Subcutaneous adipose tissue (tissue), 4 donors: ENCODE measurements around the gene FAM20A. TPM values are rescaled to one million over a fixed set of nuclear protein-coding genes. Genes with fewer than 3 reads are reported as not detected.

Source experiments
- CTCF ChIP-seq: fragments of 450-650 bp; IDR thresholded peaks from one replicate; pipeline ENCODE4 v1.5.1; 2016; ENCODE audit warnings: low read depth, mild to moderate bottlenecking, control low read depth, antibody characterized with exemption, moderate library complexity
- total RNA-seq, 4 donors: library from RNA; depleted of rRNA; stranded (reverse); fragments of >200 nt; gene quantifications; one replicate each; pipeline ENCODE4 v1.1.0, GENCODE V29; 2016

The FAM20A gene
- total RNA-seq, 4 donors from 2014 or later, result 7.7 to 17.0 (median 12.3) TPM

- no peak for TF ChIP-seq CTCF
Observed at GRCh38 chr17:68587847-68588246, 13.3 kb downstream of the FAM20A start.

DNA sequence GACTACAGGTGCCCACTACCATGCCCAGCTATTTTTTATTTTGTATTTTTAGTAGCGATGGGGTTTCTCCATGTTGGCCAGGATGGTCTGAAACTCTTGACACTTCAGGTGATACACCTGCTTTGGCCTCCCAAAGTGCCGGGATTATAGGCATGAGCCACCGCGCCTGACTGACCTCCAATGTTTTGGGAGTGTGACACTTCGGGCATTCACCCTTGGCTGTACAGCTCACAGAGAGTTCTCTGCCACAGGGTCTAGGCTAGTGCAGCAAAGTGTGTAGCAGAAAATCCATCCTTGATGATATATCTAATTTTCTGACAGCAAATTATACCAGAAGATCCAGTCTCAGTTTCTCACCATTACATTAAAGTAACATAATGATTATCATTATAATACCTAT lies 14.1 kb downstream of the FAM20A start:
- TF ChIP-seq CTCF, result no peak

GRCh38 chr17:68585643-68586042 lies 15.5 kb downstream of the FAM20A start:
- TF ChIP-seq CTCF, result no peak

GRCh38 chr17:68584581-68585303 lies 16.4 kb downstream of the FAM20A start:
- TF ChIP-seq CTCF, result no peak

DNA sequence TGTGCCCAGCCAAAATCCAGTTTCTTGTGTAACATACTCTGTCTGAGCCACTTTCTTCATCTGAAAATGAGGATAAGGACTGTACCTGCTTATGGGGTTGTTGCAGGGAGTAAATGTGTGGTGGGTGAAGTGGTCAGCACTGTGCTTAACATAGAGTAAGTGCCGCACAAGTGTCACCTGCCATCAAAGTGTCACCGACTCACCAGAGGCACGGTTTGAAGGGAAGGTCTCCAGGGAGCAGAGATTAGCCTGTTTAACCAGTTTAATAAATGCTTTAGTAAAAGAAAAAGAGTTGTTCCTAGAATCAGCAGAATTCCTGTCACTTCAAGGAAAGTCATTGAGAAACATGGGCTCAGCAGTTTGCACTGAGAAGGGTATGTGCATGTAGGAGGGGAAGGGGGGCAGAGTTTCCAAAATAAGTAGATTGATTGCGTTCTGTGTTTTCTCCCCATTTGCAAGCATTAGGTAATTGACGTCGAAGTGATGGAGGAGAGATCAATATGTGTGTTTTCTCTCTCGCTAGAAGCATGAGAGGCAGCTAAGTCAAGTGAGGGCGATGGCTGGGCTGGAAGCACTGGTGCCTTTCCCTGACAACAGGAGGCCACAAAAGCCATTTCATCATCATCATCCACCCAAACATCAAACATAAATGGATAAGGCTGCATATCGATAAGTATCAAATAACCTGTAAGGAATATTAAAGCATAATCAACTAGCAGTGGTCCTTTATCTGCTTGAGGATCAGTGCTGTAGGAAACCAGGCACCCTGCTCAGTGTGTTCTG lies 19.1 kb downstream of the FAM20A start:
- TF ChIP-seq CTCF, result no peak

GRCh38 chr17:68580236-68580770 lies 20.9 kb downstream of the FAM20A start:
- TF ChIP-seq CTCF, result no peak
